ENCODE results near the gene KYNU.
"Not testable (repeated sequence)": the region's sequence is repeated elsewhere in the genome, so short reads cannot be mapped to it uniquely, and the experiment has no call there.

KYNU gene

DNA sequence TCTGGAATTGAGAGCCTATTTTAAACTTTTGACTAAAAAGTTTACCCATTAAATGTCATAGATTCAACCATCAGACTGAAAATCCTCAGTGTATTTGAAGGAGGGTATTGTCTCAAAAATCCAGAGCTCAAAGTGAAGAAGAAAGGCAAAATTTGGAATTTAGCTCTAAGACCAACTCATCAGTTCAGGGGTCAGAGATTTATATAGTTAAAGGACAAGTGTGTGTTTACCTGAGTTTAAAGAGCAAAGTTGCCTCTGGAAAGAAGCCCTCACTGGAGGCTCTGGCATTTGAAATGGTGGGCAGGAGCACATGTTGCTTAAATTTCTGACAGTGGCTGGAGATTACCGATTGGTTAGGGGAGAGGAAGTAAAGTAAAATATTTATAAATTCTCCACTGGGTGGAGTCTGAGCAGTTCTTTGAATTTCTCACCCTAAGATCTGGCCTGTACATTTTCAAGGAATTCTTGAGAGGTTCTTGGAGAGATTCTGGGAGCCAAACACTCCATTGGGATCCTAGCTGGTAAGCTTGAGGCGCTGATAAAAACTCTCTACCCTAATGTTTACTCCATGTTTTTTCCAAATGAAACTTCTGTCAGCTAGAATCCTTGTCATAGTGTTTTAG, at the start of gene KYNU:
KYNU (plus strand) TSS at position 449 of the 623 bp plus-strand sequence. CDS start 7,704 bp downstream, outside the sequence.
- FAIRE-seq = no peak

DNA sequence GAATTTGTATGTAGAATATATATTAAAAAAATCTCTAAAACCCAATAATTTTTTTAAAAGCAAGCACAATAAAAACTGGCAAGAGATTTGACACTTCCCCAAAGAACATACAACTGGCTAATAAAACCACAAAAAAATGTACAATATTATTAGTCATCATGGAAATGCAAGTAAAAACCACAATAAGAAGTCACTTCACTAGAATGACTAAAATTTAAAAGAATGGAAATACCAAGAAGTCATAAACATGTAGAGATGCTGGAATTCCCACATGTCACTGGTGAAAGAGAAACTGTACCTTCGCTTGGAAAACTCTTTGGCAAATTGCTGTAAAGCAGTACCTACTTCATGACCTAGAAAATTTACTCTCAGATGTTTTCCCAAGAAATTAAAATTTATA, 43.4 kb upstream of the KYNU start:
- FAIRE-seq = no peak

DNA sequence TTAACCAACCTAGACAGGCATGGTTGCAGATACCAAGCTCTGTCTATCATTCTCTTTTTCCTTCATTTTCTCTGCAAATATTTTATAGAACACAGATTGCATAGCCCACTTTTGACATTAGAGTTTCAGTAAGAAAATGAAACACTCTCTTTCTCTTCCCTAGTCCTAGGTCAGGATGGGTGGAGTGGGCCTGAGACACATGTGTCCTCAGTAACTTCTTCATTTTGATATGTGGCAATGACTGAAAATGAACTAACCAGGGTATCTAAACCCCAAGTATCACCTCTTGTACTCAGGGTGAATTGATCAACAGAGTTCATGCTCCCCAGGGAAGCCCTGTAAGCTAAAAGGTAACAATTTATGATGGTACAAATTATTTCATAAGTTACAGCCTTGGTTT, 37.0 kb upstream of the KYNU start:
- no peak for FAIRE-seq

DNA sequence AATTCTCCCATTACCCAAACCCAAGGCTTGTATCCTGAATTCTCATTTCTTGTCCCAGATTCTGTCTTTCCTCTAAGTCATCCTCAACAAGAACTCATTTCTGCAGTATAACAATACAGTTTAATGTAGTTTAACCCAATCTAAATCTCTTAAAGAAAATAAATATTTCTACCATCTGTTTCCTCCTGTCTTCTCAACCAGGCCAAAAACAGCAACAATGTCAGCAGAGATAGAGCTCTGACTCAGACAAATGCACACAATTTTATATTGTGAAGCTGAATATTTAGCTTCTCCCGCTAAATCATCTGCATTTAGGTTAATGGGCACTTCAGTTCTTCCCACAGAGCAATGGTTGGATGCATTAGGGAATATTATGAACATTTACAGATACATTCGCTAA, 35.7 kb upstream of the KYNU start:
- FAIRE-seq = no peak

DNA sequence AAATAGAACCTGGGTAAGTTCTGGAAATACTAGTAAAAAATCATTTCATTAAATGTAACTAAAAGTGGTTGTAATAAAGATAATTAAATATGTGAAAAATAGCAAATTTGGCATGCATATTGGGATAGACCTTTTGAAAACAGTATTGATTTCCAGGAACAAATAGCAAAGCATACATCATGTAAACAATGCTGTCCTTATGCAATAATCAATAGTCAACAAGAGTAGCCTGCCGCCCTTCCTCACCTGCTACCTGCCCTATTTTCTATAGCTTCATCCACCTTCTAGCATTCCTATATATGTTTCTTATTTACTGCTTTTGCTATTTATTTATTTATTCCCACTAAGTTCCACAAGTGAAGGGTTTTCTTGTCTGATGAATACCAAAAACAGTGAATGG, 35.1 kb upstream of the KYNU start:
- FAIRE-seq = no peak

DNA sequence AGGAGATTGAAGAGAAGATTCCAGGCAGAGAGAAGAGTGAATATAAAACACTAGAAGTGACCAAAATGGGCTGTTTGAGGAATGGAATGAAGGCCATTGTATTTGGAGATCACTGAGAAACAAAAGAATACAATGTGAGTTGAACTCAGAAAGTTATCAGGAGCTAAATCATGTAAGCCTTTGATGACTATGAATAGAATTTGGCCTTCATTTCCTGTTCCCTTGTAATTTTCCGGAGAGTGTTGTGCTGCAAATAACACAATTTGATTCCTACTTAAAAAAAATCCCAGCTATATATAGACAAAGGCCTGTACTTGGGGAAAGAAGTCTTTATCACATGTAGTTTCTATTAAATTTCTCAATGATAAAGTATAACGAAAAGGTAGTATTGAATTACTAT, 33.7 kb upstream of the KYNU start:
- no peak for FAIRE-seq

DNA sequence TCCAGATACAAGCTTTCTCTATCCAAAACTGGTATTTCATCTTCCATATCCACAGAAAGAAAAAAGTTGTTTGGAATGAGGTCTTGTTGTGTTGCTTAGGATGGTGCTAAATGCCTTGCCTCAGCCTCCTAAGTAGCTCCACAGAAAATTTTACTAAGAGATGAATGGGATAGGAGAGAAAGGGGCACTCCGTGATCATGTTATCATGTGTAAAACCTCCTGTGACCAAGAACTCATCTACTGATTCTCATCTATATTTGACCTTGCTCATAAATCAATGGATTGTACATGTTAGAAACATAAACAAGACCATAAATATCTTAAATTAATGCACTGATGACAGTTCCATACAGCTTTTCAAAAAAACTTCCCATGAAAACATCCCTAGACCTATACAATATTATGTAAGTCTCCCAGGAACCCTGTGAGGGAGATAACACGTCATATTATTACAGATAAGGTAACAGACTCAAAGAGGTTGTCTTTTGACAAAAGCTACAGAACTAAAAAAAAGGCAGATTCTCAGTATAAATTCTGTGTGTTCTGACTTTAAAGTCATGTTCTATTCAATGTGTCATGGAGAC, 29.3 kb upstream of the KYNU start:
- FAIRE-seq = no peak

DNA sequence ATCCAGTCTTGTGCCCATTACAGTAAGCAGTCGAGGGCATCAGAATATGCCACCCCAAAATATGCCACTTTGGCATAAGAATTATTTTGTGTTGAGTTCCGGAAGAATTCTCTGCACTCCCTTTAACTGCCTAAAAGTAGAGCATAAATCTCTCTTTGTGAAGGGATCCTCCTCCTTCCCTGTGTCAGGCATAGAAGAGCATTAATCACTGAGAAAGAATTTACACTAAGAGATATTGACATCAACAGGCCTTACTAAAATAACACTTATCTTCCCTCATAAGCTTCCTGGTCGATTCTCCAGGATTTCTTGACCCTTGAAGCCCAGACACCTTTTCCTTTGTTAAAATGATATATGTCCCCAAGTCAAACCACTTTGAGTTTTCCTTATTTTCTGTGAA, 27.6 kb upstream of the KYNU start:
- FAIRE-seq = no peak

DNA sequence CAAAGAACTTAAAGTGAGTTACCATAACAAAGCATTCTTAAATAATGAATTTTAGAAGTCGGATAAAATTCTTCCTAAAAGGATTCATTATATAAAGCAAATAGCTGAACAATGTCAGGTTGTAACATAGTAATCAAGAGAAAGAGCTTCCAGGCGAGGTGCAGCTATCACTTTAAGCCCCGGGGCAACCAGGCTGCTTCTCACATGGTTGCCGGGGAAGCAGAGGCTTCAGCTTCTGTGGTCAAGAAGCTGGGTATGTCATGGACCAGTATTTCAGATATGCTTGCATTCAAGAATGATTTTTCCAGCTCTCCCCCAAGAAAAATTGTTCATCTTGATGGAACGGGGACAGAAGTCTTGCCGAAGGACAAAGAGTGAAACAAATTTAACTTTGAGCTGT, 23.6 kb upstream of the KYNU start:
- no peak for FAIRE-seq

- no peak for FAIRE-seq
Observed at GRCh38 chr2:142857256-142858164, 20.0 kb upstream of the KYNU start.

GRCh38 chr2:142858961-142859360, 18.5 kb upstream of the KYNU start:
- FAIRE-seq = no peak

- FAIRE-seq = no peak
Observed at GRCh38 chr2:142862299-142862698, 15.2 kb upstream of the KYNU start.

GRCh38 chr2:142862847-142863246, 14.6 kb upstream of the KYNU start:
- FAIRE-seq = no peak

DNA sequence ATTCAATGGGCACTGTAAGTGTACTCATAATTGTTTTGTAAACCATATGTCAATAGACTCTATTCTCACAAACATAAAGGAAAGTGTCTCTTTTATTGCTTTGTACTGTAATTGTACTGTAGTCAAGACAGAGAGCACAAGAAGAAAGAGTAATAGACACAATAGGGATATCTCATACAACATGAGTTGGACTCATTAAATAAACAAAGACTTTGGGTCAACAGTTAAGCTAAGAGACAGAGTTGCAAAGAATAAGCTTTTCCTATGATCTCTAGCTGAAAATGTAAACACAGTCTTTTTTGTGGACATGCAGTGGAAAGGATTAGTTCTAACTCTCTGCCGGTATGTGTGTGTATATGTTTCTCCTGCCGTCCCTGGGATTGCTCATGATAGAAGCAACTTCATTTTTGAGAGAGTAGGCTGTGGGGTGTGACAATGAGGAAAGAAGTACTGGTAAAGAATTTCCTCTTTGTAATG, 13.9 kb upstream of the KYNU start:
- no peak for FAIRE-seq

DNA sequence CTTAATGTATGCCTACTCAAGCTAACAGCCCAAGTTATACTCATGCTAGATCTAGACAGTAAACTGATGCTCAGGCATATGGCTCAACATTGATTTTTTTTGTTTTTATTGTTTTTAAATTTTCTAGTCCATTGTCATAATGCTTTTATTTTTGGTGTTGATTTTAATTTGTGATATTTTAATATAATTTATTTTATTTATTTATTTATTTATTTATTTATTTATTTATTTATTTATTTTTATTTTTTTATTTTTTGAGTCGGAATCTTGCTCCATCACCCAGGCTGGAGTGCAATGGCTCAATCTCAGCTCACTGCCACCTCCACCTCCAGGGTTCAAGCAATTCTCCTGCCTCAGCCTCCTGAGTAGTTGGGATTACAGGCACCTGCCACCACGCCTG, 12.9 kb upstream of the KYNU start:
- FAIRE-seq = not testable (repeated sequence)

DNA sequence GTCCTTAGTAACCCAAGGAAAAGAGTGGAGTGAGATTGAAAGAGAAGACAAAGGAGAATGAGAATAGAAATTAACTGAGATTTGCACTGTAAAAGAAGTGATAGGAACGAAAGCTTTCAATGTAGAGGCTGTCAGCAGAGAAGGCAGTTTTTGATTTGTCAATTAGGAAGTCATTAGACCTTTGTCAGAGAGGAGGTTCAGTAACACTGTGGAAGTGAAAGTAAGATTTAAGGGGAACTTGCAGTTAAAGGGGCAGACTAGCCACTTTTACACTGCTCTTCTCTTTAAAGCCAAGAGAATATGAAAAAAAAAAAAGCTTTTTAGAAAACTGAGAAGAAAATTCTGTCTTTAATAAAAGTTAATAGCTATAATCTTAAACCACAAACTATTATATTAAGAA, 11.5 kb upstream of the KYNU start:
- no peak for FAIRE-seq

GRCh38 chr2:142866426-142866825, 11.0 kb upstream of the KYNU start:
- FAIRE-seq = no peak

DNA sequence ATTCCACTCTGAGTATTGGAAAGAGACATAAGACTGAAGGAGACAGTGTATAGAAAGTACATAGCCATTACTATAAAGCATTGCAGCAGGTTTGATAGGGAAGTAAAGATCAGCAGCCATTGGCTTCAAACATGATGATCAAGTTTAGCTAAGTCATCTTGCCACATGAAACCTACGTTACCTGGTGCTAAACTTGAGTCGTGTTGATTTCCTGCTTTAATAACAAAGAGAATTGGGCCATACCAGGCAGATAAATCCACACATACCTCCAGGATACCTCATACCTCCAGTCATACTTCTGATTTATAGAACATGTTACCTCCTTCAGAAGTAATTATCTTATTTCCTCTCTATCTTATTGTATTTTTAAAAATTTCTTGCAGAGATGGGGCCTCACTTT, 10.3 kb upstream of the KYNU start:
- no peak for FAIRE-seq

DNA sequence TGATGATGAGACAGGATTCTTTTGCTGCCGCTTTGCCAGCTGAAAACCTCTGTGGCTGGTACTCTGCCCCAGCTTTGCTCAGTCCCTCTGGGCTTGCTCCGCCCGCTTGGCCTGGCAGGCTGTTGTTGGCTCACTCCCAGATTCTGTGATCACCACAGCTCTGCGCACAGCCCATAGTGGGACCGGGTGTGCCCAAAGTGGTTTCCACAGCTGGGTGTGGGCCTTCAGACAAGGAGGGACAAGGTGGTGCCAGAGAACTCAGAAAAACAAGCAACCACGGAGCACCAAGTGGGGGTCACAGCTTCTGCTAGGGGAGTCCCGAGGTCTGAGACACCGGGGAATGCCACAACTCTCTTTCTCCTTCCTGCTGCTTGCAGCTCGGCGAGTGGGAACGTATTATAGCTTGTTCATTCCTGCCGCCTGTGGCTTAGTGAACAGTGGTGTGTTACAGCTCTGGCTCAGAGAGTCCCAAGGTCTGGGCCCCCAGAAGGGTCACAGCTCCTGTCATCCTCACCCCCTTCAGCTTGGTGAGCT, 9.2 kb upstream of the KYNU start:
- FAIRE-seq = no peak

DNA sequence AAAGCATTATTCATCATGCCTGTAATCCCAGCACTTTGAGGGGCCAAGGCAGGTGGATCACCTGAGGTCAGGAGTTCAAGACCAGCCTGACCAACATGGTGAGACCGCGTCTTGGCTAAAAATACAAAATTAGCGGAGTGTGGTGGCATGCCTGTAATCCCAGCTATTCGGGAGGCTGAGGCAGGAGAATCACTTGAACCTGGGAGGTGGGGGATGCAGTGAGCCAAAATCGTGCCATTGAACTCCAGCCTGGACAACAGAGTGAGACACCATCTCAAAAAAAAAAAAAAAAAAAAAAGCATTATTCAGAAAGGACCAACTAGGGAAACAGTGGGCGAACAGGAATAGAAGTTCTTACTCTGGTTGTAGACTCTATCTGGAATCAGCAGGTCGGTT, 8.4 kb upstream of the KYNU start:
- FAIRE-seq = not testable (repeated sequence)

DNA sequence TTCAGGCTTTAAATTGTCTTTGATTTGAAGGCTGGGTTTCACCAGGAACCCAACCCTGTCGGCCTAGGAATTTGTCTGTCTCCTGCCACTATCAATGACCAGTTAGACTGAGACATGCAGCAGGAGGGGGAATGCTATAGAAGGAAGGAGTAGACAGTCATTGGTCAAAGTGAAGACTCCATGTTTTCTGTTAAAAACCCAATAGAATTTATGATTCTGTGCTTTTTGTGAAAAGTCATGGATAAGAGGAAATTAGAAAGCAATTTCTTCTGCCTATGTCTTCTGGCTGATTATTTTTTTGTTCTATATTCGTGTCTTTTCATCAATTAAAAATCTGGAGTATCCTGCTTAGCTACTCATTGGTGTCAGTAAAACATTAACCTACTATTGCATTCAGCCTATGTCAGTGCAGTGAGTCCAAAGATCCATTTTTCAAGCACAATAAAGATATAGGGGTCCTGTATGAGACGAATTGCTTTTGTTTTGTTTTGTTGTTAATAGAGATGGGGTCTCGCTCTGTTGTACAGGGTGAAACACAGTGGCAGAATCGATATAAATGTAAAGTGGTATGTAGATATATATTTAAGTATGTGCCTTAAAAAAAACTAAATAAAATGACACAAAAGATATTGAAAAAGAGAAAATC, 7.9 kb upstream of the KYNU start:
- FAIRE-seq = no peak

GRCh38 chr2:142870526-142870925, 6.9 kb upstream of the KYNU start:
- no peak for FAIRE-seq

DNA sequence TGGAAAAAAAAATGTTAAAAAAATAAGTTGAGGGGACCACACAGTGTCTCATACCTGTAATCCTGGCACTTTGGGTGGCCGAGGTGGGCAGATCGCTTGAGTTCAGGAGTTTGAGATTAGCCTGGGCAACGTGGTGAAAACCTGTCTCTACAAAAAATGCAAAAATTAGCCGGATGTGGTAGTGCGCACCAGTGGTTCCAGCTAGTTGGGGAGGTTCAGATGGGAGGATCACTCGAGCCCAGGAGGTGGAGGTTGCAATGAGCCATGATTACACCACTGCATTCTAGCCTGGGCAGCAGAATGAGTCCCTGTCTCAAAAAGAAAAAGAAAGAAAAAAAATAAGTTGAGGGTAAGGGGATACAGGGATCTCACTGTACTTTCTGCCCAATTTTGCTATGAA, 6.1 kb upstream of the KYNU start:
- no peak for FAIRE-seq

Measured in colon (tissue), 2 donors.